Stimulated activated CD8-positive, alpha-beta memory T cell treated with anti-CD3 and anti-CD28 coated beads, Interleukin-4, amount 100 ng/mL, for 4 hours (primary cell): Measurements from ENCODE around the gene RBBP4.
A peak's percentile ranks its signal among the peaks of the same experiment; 100 is the strongest.
"Not testable (repeated sequence)": the region's sequence is repeated elsewhere in the genome, so short reads cannot be mapped to it uniquely, and the experiment has no call there.

Source experiments
- DNase-seq, 2 donors: peaks; one replicate each; pipeline ENCODE4 v3.0.0-alpha.2; 2020; ENCODE audit warnings: low read depth in 2 of 2, low spot score in 1 of 2

The RBBP4 gene

GRCh38 chr1:32639489-32640075, 11.4 kb upstream of the RBBP4 start:
- DNase-seq = no peak

GRCh38 chr1:32642292-32642827, 8.6 kb upstream of the RBBP4 start:
- DNase-seq = not testable (repeated sequence)

GRCh38 chr1:32644426-32644825, 6.6 kb upstream of the RBBP4 start:
- no peak for DNase-seq

- no peak for DNase-seq
Observed at GRCh38 chr1:32647308-32648134, 3.5 kb upstream of the RBBP4 start.

GRCh38 chr1:32650248-32650751, 708 bp upstream of the RBBP4 start, which contains the start of gene ZBTB8OS:
Gene ZBTB8OS, minus strand, starts transcription at chr1:32650550. Its CDS starts 21 bp downstream, at chr1:32650529.
- peak; percentile 62 to 73 for DNase-seq

GRCh38 chr1:32651461-32652073, 559 bp downstream of the RBBP4 start:
- DNase-seq = no peak

- DNase-seq = no peak
Observed at GRCh38 chr1:32652244-32652962, 1.4 kb downstream of the RBBP4 start.

- no peak for DNase-seq
Observed at GRCh38 chr1:32659581-32659980, 8.6 kb downstream of the RBBP4 start.

- DNase-seq = no peak
Observed at GRCh38 chr1:32665915-32666314, 14.9 kb downstream of the RBBP4 start.

GRCh38 chr1:32666901-32667566, 16.0 kb downstream of the RBBP4 start:
- no peak for DNase-seq

- not testable (repeated sequence) for DNase-seq
Observed at GRCh38 chr1:32668716-32669115, 17.7 kb downstream of the RBBP4 start.

- no peak for DNase-seq
Observed at GRCh38 chr1:32676945-32677344, 25.9 kb downstream of the RBBP4 start.

- not testable (repeated sequence) for DNase-seq
Observed at GRCh38 chr1:32679993-32680392, 29.0 kb downstream of the RBBP4 start.

GRCh38 chr1:32680642-32681041, 29.6 kb downstream of the RBBP4 start:
- DNase-seq = no peak

GRCh38 chr1:32681509-32681908, 30.5 kb downstream of the RBBP4 start:
- DNase-seq = no peak

- no peak for DNase-seq
Observed at GRCh38 chr1:32681999-32682398, 31.0 kb downstream of the RBBP4 start.

GRCh38 chr1:32683397-32683796, 32.4 kb downstream of the RBBP4 start:
- no peak for DNase-seq

GRCh38 chr1:32684167-32684811, 33.3 kb downstream of the RBBP4 start:
- no peak for DNase-seq

- DNase-seq = no peak
Observed at GRCh38 chr1:32685498-32685897, 34.5 kb downstream of the RBBP4 start.

GRCh38 chr1:32686387-32686786, 35.4 kb downstream of the RBBP4 start:
- DNase-seq = no peak
